GM19467 (cell line): ENCODE results near the gene ITPR1.
A peak's percentile ranks its signal among the peaks of the same experiment; 100 is the strongest.

Source experiments
- ATAC-seq: cut with Tn5 transposase; IDR thresholded peaks from one replicate; pipeline ENCODE4 v1.9.1; 2021; ENCODE audit warnings: mild to moderate bottlenecking, moderate library complexity; ENCODE audit not compliant: unreplicated experiment

The ITPR1 gene

GRCh38 chr3:4736284-4736861 lies 243.2 kb downstream of the ITPR1 start:
- ATAC-seq, result no peak

- ATAC-seq, result peak; percentile 70
Observed at GRCh38 chr3:4738737-4739274, 245.7 kb downstream of the ITPR1 start.

GRCh38 chr3:4739289-4740236 lies 246.4 kb downstream of the ITPR1 start:
- no peak for ATAC-seq

- no peak for ATAC-seq
Observed at GRCh38 chr3:4740397-4741105, 247.4 kb downstream of the ITPR1 start.

DNA sequence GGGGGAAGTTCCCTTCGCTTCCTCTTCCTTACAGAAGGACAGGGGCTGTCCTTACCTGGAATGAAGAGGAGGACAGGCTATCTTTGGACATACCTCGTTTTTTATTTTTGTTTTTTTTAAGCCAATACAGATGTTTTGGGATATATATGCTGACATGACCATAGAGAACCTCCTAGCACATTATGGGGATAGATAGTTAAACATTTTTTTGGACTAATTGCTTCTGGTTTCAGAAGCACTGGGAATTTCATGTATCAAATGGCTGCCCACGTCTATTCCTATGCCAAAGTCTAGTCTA lies 247.9 kb downstream of the ITPR1 start:
- ATAC-seq, result no peak

GRCh38 chr3:4741404-4742307 lies 248.5 kb downstream of the ITPR1 start:
- no peak for ATAC-seq

GRCh38 chr3:4742359-4742758 lies 249.2 kb downstream of the ITPR1 start:
- no peak for ATAC-seq

DNA sequence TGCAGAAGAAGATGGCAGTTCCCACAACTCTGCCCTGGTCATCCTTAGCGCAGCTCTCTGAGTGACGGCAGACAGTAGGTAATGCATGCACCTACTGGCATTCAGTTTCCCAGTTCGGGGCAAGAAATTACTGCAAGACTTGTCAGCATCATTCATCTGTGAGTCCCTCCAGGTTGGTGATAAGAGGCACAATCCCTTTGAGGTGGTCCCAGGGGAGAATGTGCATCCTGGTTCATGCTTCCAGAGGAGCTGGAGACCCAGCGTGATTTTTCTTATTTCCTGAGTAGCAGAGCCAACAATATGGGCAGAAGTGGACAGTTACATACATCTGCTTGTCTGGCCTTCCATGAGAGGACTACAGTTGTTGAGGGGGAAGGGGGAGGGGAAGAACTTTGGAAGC lies 250.2 kb downstream of the ITPR1 start:
- no peak for ATAC-seq

GRCh38 chr3:4744405-4745234 lies 251.5 kb downstream of the ITPR1 start:
- no peak for ATAC-seq

DNA sequence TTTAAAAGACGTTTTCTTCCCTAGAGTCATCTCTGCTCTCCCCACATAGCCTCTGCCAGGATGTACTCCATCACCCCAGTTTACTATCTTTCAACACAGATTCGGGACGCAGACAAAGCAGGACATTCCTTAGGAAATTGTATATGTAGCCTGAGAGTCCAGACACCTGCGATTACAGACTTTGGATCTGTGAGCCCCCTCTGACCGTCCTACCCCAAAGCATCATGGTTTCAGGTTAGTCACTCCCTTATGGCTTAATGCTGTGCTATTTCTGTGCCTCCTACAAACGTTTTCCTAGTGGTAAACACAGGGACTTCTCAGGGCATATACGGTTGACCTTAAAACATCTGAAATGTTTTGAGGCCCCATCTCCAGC lies 252.1 kb downstream of the ITPR1 start:
- no peak for ATAC-seq

DNA sequence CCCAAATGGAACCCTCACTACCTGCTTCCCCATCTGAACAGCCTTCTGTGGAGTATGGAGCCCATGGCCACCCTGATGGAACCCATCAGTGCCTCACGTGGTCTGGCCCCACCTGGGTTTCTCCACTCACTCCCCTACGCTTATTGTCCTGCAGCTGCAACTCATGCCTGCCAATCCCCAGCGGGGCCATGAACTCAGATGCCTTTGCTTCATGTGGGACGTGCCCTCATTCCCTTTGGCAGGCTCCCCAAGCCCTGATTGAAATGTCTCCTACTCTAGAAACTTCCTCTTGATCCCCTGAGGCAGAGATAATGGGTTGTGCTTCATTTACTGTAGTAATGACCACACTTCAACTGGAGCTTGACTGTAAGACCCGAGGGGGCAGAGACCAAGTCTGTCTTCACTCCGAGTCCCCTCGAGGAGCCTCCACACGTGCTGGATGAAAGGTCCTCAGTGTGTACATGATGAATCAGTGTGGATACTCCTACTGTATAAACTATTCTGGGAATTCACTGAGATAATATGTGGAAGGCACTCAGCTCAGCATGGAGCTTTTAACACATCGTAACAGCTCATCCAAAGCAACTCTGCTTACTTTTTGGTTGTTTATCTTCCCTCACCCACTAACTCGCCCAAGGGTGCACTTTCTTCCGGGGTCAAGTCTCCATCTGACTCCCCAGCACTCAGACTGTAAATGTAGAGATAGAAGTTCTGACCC lies 253.3 kb downstream of the ITPR1 start:
- no peak for ATAC-seq

DNA sequence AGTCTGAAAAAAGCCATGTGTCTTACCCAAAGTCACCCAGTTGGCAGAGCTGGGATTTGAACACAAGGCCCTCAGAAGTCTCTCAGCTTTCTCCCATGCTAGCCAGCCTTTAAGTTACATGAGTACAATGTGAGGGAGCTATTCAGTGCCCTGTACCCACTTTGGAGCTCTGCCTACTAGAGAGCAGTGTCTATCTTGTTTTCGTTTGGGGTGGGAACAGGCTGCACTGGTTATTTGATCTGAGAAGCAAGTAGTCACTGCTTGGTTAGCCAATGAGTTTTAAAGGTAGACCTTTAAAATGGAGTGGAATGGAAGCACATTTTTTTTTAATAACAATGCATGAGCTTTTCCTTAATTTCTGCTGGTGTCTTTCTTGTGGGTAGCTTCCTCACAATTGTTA lies 255.0 kb downstream of the ITPR1 start:
- ATAC-seq, result no peak

DNA sequence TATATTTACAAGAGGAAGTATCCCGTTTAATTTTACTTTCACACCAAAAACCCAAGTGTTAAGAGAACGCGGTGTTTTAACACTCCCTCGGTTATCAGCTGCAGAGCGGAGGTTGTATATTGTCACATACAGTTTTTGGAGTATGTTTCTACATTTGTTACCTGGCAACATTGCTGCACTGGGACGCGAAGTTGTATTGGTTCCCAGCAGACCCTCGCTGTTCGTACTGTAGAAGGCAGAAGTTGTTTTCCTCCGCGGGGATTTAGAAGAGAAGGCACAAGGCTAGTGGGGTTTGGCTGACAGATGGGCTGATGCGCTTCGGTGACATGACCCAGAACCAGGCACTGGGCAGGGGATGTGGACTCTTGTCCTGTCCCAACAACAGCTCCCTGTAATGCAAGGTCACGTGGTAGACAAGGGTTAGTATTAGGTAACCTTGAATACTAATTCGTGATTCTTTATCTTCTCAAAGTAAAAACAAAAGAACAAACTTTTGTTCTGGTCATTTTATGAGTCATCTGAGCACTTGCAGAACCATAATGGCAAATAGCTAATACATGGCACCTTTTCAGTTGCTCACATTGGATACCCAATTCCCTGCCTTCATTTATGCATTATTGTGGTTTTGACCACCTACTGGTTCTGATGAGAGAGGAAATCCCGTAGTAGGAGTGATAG lies 255.7 kb downstream of the ITPR1 start:
- ATAC-seq, result no peak

GRCh38 chr3:4749567-4750002 lies 256.4 kb downstream of the ITPR1 start:
- ATAC-seq, result no peak

DNA sequence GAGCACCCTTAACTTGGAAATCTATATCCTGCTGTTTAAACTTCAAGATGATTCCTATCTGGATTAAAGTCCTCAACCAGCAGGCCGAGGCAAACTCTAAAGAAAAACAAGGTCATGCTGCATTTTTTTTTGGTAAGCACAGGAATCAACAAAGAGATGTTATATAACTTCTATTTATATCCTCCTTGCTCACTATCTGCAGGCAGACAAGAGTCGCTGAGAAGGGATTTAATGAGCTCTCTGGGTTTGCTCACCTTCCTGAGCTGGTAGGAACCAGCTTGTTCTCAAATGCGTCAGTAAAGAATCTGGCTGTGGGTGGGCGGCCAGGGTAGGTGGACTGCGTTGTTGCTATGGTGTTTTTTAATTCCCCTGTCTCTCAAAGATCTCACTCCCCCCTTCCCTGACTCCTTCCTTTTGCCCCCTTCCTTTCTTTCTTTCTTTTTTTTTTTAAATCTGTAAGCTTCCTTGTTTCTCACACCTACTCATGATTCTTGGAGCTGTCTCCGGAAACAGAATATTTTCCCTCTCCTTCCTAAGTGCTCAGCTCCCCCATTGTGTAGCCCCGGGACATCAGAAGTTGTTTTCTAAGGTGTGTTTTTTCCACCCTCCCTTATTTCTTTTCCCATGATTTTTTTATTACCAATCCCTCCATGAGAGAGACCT lies 257.3 kb downstream of the ITPR1 start:
- no peak for ATAC-seq

DNA sequence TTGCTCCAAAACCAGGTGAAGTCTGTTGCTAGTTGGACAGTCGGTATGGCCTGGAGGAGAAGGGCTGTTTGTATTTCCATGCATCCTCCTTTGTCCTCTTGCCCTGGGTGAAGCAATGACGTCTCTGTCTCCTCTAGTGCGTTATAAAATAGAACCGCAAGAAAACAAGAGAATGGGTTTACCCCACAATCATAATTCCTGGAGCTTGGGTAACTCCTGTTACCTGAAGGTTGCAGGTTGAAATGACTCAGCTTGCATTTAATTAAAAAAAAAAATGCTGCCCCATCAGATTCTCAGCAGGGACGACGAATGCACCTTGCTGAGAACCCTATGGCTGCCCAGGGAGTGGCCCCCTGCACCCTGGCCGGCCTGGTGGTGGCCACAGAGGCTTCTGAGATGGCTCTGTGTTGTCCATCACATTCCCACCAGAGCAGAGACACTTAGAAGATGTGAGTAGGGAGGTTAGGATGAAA lies 257.9 kb downstream of the ITPR1 start:
- ATAC-seq, result no peak

DNA sequence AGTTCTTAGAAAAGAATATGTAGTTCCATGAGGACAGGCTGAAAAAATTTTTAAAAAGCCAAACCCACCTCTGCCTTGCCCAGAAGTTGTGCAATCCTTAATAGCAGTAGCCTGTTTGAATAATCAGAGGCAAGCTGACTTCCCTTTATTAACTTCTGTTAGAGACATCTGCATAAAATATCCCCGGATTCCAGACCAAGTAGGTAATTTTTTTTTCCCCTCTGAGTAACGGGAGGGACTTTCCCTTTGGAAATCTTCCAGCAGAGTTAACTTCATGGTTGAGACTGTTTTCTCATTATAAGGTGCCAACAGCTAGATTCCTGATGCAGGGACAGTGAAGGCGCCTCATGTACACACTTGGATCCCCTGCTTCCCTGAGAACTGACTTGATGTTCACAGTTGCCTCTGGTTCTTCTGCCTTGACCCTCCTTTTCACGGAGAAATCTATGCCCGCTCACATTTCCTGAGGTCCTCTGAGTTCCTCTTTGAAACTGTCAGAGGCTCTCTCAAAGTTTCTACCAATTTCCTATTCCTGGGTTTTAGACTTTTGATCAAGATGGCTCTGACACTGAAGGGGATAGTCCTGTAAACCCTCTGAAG lies 258.5 kb downstream of the ITPR1 start:
- ATAC-seq, result no peak
